Fibroblast of skin of back (primary cell): ENCODE data around the gene IFNL2.
"Not testable (repeated sequence)": the region's sequence is repeated elsewhere in the genome, so short reads cannot be mapped to it uniquely, and the experiment has no call there.

Experiments used
- DNase-seq: peaks from one replicate; pipeline ENCODE4 v3.0.0-alpha.2; 2013

IFNL2 gene

GRCh38 chr19:39297931-39298634 is 29.9 kb downstream of the IFNL2 start:
- DNase-seq: no peak

- DNase-seq: no peak
Observed at GRCh38 chr19:39299404-39299803, 31.2 kb downstream of the IFNL2 start.

- DNase-seq: no peak
Observed at GRCh38 chr19:39299832-39300231, 31.6 kb downstream of the IFNL2 start.

GRCh38 chr19:39301021-39301420 is 32.8 kb downstream of the IFNL2 start:
- no peak for DNase-seq

GRCh38 chr19:39301562-39301961 is 33.4 kb downstream of the IFNL2 start:
- DNase-seq: no peak

- DNase-seq: no peak
Observed at GRCh38 chr19:39303373-39304184, 35.4 kb downstream of the IFNL2 start.

- DNase-seq: no peak
Observed at GRCh38 chr19:39304185-39304513, 36.0 kb downstream of the IFNL2 start.

GRCh38 chr19:39304701-39305571 is 36.7 kb downstream of the IFNL2 start:
- no peak for DNase-seq

- no peak for DNase-seq
Observed at GRCh38 chr19:39306075-39306474, 37.9 kb downstream of the IFNL2 start.

GRCh38 chr19:39307046-39307821 is 39.0 kb downstream of the IFNL2 start:
- DNase-seq: no peak

- DNase-seq: no peak
Observed at GRCh38 chr19:39307822-39308530, 39.8 kb downstream of the IFNL2 start.

GRCh38 chr19:39308531-39309304 is 40.5 kb downstream of the IFNL2 start:
- no peak for DNase-seq

GRCh38 chr19:39309305-39309670 is 41.1 kb downstream of the IFNL2 start:
- not testable (repeated sequence) for DNase-seq

GRCh38 chr19:39310558-39311311 is 42.5 kb downstream of the IFNL2 start:
- DNase-seq: no peak

GRCh38 chr19:39314016-39314728 is 46.0 kb downstream of the IFNL2 start:
- no peak for DNase-seq

GRCh38 chr19:39315933-39316332 is 47.7 kb downstream of the IFNL2 start:
- no peak for DNase-seq

- no peak for DNase-seq
Observed at GRCh38 chr19:39316627-39317321, 48.6 kb downstream of the IFNL2 start.

- no peak for DNase-seq
Observed at GRCh38 chr19:39317476-39317875, 49.3 kb downstream of the IFNL2 start.

- DNase-seq: no peak
Observed at GRCh38 chr19:39318071-39318470, 49.9 kb downstream of the IFNL2 start.
